OCI-LY7 (cell line): ENCODE measurements around the gene RCVRN. TPM values are rescaled to one million over a fixed set of nuclear protein-coding genes. Genes with fewer than 3 reads are reported as not detected.

ENCODE experiments used
- BruUV-seq: library from RNA; stranded (reverse); fragments of 400-500 nt; replicated peaks from 2 replicates; lab custom pipeline; 2021; lab: Mats Ljungman, UMichigan
- CTCF ChIA-PET: fragments of 300-600 bp; sonication (Branson Sonifier 250); formaldehyde crosslinking; loops from one replicate; lab custom pipeline; 2022; ENCODE audit warnings: antibody characterized with exemption; ENCODE audit not compliant: unreplicated experiment; lab: Charles Lee
- POLR2A ChIA-PET: fragments of 300-600 bp; sonication (Branson Sonifier 250); formaldehyde crosslinking; loops from one replicate; lab custom pipeline; 2022; ENCODE audit warnings: antibody characterized with exemption; lab: Charles Lee
- DNase-seq: peaks from one replicate; pipeline ENCODE4 v3.0.0-alpha.2; 2015; ENCODE audit warnings: low spot score
- H2AFZ ChIP-seq: fragments of 200-600 bp; sonication (generic), shearing (Covaris generic); 2 replicates; pipeline ENCODE4 v1.6.1; 2014; ENCODE audit warnings: mild to moderate bottlenecking, antibody characterized with exemption, low read length, moderate library complexity
- H3K27ac ChIP-seq: fragments of 200-600 bp; sonication (generic); 2 replicates; pipeline ENCODE4 v1.5.1; 2014; ENCODE audit warnings: mixed run types, low read depth, mild to moderate bottlenecking, moderate library complexity, low read length, inconsistent platforms; ENCODE audit not compliant: poor library complexity, severe bottlenecking
- H3K36me3 ChIP-seq: fragments of 200-600 bp; sonication (generic); 2 replicates; pipeline ENCODE4 v1.6.1; 2014; ENCODE audit warnings: mild to moderate bottlenecking, antibody characterized with exemption, low read length, moderate library complexity, mixed read lengths; ENCODE audit not compliant: insufficient read depth
- H3K4me1 ChIP-seq: fragments of 200-600 bp; sonication (generic); 2 replicates; pipeline ENCODE4 v1.5.1; 2014; ENCODE audit warnings: mild to moderate bottlenecking, low read length; ENCODE audit not compliant: insufficient read depth, poor library complexity, severe bottlenecking
- H3K4me2 ChIP-seq: fragments of 200-600 bp; sonication (generic); 2 replicates; pipeline ENCODE4 v1.6.1; 2014; ENCODE audit warnings: mild to moderate bottlenecking, low read length
- H3K4me3 ChIP-seq: fragments of 200-600 bp; sonication (generic); 2 replicates; pipeline ENCODE4 v1.5.1; 2014; ENCODE audit warnings: mild to moderate bottlenecking, low read depth, low read length; ENCODE audit not compliant: poor library complexity, severe bottlenecking
- H3K79me2 ChIP-seq: fragments of 200-600 bp; sonication (generic); 2 replicates; pipeline ENCODE4 v1.6.1; 2016; ENCODE audit warnings: low read depth, mild to moderate bottlenecking, low read length, moderate library complexity, mixed read lengths; ENCODE audit not compliant: insufficient read depth
- H3K9me2 ChIP-seq: fragments of 200-600 bp; sonication (generic); 2 replicates; pipeline ENCODE4 v1.6.1; 2016; ENCODE audit warnings: mild to moderate bottlenecking, low read length, mixed read lengths; ENCODE audit not compliant: insufficient read depth
- H3K9me3 ChIP-seq: fragments of 200-600 bp; sonication (generic); 2 replicates; pipeline ENCODE4 v1.6.1; 2014; ENCODE audit warnings: mild to moderate bottlenecking, mixed run types, low read length, mixed read lengths
- H4K20me1 ChIP-seq: fragments of 200-600 bp; sonication (generic); 2 replicates; pipeline ENCODE4 v1.6.1; 2014; ENCODE audit warnings: mild to moderate bottlenecking, antibody characterized with exemption, low read length, moderate library complexity, mixed read lengths; ENCODE audit not compliant: insufficient read depth
- EZH2phosphoT487 ChIP-seq: fragments of 200-600 bp; sonication (generic); IDR thresholded peaks from 2 replicates; pipeline ENCODE4 v1.6.1; 2018; ENCODE audit warnings: low read depth, borderline replicate concordance, mild to moderate bottlenecking, mixed run types, antibody characterized with exemption, low read length, moderate library complexity, mixed read lengths
- intact Hi-C: fragments of 100-400 bp; cut with micrococcal nuclease; formaldehyde crosslinking; loops from one replicate; pipeline ENCODE4 v1.10.0; 2022; ENCODE audit not compliant: unreplicated experiment
- total RNA-seq, 2 experiments: library from RNA; depleted of rRNA in 1 of 2; stranded (reverse); fragments of >200 nt in 1 of 2; shearing (Covaris generic) in 1 of 2; gene quantifications; 2 replicates each; pipeline ENCODE4 v1.2.3, GENCODE V29; 2014 to 2022
- TF ChIP-seq, protein P1 (sequence below): fragments of 200-600 bp; sonication (generic); conservative IDR thresholded peaks from 2 replicates; pipeline ENCODE4 v1.5.1; 2014; ENCODE audit warnings: mild to moderate bottlenecking, antibody characterized with exemption, low read length, moderate library complexity, mixed read lengths

RCVRN gene
- total RNA-seq, 2 experiments from 2014 or later: not detected

DNA sequence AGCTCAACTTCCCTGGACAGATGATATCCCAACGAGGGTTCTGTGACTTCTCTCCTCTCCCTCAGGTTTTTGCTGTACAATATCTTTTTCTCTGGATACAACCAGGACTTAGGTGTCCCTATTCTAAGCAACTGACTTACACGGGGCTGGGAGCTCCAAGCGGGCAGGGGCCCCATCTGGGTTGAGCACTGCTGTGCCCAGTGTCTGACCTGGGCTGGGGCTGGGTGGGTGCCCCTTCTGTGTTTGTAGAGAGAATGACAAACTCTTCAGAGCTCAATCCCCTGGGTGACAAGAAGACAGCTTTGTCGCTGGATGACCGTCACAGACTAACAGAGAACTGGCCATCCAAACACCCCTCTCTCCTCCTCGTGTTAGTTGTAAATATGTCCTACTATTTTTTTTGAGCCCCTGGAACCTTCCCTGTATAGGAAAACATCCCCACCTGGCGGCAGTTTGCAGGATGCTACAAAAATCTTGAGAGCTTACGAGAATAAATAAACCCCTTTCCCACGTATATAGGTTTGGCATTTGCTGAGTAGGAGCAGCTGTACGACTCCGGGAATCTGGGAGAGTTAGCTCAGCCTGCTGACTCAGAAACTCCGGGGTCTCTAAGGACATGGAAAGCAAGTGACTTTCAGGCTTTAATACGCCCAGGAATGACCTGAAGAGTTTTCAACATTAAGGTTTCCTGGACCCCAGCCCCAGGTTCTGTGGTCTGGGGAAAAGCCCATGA, 23.7 kb upstream of the RCVRN start:
- Histone ChIP-seq H3K36me3 (no peaks in the 10 kb centered on the region), H3K9me2 (no peaks in the 10 kb centered on the region), H3K4me1 (no peaks in the 10 kb centered on the region), H3K4me2 (no peak overlapping the region), H3K79me2 (no peaks in the 10 kb centered on the region), H4K20me1 (no peaks in the 10 kb centered on the region), H3K9me3 (no peaks in the 10 kb centered on the region), H3K27ac (no peak overlapping the region), H3K4me3 (no peak overlapping the region), H2AFZ (no peak overlapping the region)
- CTCF ChIA-PET: no interaction called here
- intact Hi-C loops: no loop called here
- POLR2A ChIA-PET: no interaction called here
- BruUV-seq: no TSS peak
- TF ChIP-seq, protein P1, sequence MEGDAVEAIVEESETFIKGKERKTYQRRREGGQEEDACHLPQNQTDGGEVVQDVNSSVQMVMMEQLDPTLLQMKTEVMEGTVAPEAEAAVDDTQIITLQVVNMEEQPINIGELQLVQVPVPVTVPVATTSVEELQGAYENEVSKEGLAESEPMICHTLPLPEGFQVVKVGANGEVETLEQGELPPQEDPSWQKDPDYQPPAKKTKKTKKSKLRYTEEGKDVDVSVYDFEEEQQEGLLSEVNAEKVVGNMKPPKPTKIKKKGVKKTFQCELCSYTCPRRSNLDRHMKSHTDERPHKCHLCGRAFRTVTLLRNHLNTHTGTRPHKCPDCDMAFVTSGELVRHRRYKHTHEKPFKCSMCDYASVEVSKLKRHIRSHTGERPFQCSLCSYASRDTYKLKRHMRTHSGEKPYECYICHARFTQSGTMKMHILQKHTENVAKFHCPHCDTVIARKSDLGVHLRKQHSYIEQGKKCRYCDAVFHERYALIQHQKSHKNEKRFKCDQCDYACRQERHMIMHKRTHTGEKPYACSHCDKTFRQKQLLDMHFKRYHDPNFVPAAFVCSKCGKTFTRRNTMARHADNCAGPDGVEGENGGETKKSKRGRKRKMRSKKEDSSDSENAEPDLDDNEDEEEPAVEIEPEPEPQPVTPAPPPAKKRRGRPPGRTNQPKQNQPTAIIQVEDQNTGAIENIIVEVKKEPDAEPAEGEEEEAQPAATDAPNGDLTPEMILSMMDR: peak; percentile 65
- TF ChIP-seq EZH2phosphoT487: no peak
- peak; percentile 20 for DNase-seq

DNA sequence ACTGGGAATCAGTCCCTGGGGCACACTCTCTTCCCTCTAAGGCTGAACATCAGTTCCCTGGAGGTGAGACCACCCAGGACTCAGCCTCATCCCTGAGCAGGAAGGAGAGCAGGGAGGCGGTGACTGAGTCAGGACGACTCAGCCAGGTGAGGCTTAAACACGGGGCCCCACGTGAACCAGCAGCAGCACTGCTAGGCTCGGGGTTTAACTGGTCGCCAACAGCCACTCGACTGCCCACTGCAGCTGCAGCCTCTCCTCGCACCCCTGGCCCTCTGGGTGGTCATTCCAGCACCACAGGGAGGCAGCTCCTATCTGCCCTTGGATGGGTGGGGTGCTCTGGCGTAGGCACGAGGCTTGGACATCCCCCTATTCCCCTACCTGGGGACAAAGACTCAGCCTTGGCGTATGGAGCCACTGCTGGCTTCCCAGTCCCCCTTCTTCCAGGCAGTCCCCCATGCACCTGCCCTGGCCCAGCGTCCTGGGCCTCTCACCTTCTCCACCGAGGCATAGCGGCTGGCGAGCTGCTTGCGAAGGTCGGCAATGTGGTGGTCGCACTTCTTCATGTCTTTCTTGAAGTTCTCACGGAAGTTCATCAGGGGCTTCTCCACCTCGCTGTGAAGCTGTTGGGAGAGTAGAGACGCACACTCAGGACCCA, 21.2 kb upstream of the RCVRN start:
- H3K4me2 ChIP-seq: no peak overlapping the region
- H3K36me3 ChIP-seq: no peaks in the 10 kb centered on the region
- BruUV-seq: no TSS peak
- no peaks in the 10 kb centered on the region for H3K9me2 ChIP-seq
- no peak overlapping the region for H3K4me3 ChIP-seq
- H3K27ac ChIP-seq: no peak overlapping the region
- H2AFZ ChIP-seq: no peak overlapping the region
- DNase-seq: no peak
- POLR2A ChIA-PET: no interaction called here
- H4K20me1 ChIP-seq: no peaks in the 10 kb centered on the region
- intact Hi-C loops: no loop called here
- no peaks in the 10 kb centered on the region for H3K79me2 ChIP-seq
- no peaks in the 10 kb centered on the region for H3K4me1 ChIP-seq
- no peak for TF ChIP-seq EZH2phosphoT487
- TF ChIP-seq, protein P1: no peak
- H3K9me3 ChIP-seq: no peaks in the 10 kb centered on the region
- CTCF ChIA-PET: no interaction called here

DNA sequence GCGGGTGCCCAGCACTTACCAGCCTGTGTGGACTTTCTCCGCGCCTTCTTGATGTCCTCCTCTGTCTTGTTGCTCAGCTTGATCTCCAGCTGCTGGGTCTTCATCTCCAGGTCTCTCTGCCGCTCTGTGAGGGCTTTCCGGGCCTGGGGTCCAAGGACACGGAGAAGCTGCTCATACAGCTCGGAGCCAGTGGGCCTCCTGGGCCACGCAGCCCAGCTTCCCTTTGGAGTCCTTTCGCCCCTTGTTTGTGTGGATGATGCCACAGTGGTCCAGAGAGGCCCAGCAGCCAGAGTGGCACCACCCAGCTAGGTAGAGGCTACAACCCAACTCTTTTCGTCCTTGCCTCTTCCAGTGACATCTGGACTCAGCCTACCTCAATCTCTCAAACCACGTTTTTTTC, 20.4 kb upstream of the RCVRN start:
- Histone ChIP-seq H3K36me3 (no peaks in the 10 kb centered on the region), H3K9me2 (no peaks in the 10 kb centered on the region), H3K4me3 (no peak overlapping the region), H3K27ac (no peak overlapping the region), H3K4me2 (no peak overlapping the region), H3K79me2 (no peaks in the 10 kb centered on the region), H4K20me1 (no peaks in the 10 kb centered on the region), H3K4me1 (no peaks in the 10 kb centered on the region), H2AFZ (no peak overlapping the region), H3K9me3 (no peaks in the 10 kb centered on the region)
- no peak for DNase-seq
- ChIA-PET POLR2A (interaction anchor here (0.6 kb wide), 1 partner anchor 74 kb away, joined by 3 read pairs; no protein-coding TSS in a partner anchor), CTCF (no interaction called here)
- BruUV-seq: no TSS peak
- TF ChIP-seq, protein P1: no peak
- no peak for TF ChIP-seq EZH2phosphoT487
- intact Hi-C loops: no loop called here
